Caki2 (cell line): ENCODE data around the gene PUM2. TPM values are rescaled to one million over a fixed set of nuclear protein-coding genes. Genes with fewer than 3 reads are reported as not detected.

Experiments
- DNase-seq: peaks from one replicate; pipeline ENCODE4 v3.0.0-alpha.2; 2015; ENCODE audit warnings: low read depth
- in situ Hi-C: cut with HindIII; loops from 2 replicates; pipeline ENCODE4 v1.10.0; 2016; ENCODE audit warnings: low sequenced_read_pairs, low pct_unique_long_range_greater_than_20kb, mixed read lengths
- total RNA-seq: library from RNA; depleted of rRNA; stranded (reverse); fragments of >200 nt; shearing (Covaris generic); gene quantifications from 2 replicates; pipeline ENCODE4 v1.2.3, GENCODE V29; 2014; ENCODE audit warnings: low replicate concordance; rRNA removed

The PUM2 gene
- total RNA-seq, 1 experiment from 2014 or later: 31.4 TPM

GRCh38 chr2:20199633-20200270 is 150.9 kb downstream of the PUM2 start:
- DNase-seq: no peak
- in situ Hi-C loops: no loop called here

DNA sequence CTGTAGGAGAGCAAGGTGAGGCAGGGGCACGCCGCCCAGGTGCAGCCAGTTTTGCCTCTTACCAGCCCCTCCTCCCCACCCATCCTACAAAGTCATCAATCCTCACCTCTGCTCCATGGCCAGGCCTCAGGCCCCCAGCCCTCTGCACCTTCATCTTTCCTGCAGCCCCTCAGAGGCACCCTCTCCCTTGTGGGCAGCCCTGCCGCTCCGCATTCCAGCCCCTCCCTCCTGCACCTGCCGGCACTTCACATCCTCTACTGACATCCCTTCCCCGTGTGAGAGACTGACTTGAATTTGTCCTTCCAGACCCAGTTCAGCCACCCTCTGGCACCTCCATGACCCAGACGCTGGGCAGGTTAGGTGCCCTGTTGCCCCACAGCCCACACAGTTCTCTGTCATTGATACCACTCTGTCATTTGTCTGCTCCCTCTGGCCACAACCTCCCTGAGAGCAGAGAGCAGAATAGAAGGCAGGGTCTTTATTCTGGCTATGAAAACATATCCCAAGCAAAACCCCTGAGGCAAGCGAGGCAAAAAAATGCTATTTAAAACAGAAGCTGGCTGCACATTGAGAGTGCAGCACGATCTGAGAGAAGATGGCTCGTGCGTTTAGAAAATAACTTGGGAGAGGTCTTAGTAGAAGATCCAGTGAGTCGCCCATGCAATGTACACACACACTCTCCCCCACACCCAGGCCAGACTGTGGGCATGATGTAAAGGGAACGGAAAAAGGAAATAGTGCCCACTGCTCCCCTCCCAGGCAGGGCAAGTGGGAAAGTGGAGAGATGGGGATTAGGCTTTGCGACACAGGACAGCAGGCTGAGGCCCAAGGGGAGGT is 151.6 kb downstream of the PUM2 start:
- DNase-seq: no peak
- in situ Hi-C loops: no loop called here

Other genes with a start within 250 kb of the PUM2 start
- 187 and 188 TPM in 2 replicates for gene SDC1, start 125.7 kb downstream of the PUM2 start, total RNA-seq
- 151 and 158 TPM in 2 replicates for gene RHOB, start 96.2 kb upstream of the PUM2 start, total RNA-seq